GM21515 (cell line): ENCODE data around the gene RNF144B.

Experiments
- ATAC-seq: cut with Tn5 transposase; IDR thresholded peaks from one replicate; pipeline ENCODE4 v1.9.1; 2021; ENCODE audit not compliant: unreplicated experiment

The RNF144B gene

DNA sequence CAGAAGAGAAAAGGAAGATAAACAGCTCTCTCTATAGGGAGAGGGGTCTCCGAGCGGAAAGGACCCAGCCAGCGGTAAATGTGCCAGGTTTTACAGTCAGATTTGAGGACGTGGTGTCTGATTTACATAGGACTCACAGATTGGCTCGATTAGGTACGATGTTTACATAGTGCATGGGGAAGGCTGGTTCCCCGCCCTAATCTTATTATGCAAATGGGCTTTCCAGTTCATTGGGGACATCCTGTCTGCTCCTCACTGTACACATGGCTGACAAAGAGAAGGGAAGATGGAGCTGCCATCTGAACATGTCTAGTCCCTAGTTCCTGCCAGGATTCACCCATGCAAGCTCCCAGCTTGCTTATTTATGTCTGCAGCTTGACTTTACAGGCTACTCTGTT is 119.9 kb downstream of the RNF144B start:
- no peak for ATAC-seq

DNA sequence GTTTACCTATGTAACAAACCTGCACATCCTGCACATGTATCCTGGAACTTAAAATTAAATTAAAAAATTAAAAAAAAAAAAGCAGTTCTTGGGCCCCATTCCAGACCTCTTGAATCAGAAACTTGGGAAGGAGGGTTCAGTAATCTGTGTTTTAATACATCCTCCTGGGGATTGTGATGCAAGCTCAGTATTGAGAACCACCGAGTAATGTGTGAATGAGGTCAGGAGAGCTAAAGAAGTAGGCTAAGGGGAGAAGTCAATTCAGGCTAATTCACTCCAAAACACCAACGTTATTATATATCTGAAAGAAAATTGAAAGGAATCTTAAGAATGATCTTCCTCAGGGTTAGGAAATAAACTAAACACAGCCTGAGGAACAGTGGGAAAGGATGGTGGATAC is 120.4 kb downstream of the RNF144B start:
- ATAC-seq, result no peak

DNA sequence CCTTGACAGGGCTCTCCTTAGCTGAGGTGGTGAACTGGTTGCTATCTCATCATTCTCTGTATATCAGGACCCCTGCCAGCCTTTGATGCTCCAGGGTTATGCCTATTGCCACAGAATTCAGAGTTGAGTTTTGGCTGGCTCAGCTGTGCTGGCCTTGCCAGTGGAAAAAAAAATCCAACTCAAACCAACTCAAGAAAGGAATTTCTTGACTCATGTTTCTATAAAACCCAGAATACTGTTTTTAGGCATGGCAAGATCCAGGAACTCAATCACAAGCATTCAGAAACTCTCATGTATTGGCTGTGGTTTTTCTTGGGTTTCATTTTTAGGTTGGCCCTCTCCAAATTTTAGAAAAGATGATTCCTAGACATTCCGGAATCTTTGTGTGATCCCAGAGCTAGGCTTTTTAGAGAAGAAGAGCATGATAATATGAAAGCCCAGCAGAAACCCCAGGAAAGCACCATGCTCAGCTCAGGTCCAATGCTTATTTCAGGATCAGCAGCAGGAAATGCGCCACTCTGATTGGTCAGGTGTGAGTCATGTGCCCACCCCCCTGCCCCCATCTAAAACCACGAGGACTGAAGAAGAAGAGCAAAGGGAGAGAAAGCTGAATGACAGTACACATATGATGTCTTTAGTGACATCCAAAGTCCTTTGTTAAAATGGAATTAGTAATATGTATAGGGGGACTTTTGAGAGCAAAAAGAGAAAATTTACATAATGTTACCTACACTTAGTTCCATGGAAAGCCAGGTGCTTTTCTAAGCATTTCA is 122.9 kb downstream of the RNF144B start:
- no peak for ATAC-seq

GRCh38 chr6:18510644-18511033 is 123.5 kb downstream of the RNF144B start:
- no peak for ATAC-seq

GRCh38 chr6:18511211-18511610 is 124.1 kb downstream of the RNF144B start:
- ATAC-seq, result no peak

DNA sequence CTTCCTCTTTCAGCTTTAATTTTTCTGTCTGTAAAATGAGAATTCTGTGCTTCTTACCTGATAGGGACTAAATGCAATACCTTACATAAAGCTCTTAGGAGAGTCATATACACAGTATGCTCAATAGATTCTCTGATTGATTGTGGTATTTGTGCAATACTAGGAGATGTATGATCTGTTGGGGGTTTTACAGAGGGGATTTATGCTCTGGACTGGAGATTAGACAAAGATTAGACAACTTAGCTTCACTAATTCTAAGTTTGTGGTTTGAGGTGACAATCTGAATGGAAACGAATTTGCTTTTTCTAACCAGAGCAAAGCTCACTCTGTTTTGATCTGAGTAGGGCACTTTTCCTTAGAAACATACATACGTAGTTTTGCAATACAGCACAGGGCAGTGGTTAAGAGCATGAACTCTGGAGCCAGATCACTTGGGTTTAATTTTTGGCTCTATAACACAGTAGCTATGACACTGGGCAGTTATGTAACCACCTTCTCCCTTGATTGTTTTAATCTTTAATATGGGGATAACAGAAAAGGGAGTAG is 126.2 kb downstream of the RNF144B start:
- ATAC-seq, result no peak

- ATAC-seq, result no peak
These were observed 127.0 kb downstream of the RNF144B start for GRCh38 chr6:18514180-18514579.

GRCh38 chr6:18515767-18516166 is 128.6 kb downstream of the RNF144B start:
- ATAC-seq, result no peak
